SK-N-SH treated with all-trans-retinoic acid at 6 μM for 48 hours (cell line): ENCODE data around the gene PLEKHN1.
"Not testable (repeated sequence)": the region's sequence is repeated elsewhere in the genome, so short reads cannot be mapped to it uniquely, and the experiment has no call there.

ENCODE experiments used
- BACH2 ChIP-seq: fragments of 250-450 bp; sonication (Bioruptor Pico); IDR thresholded peaks from 2 replicates; pipeline ENCODE4 v1.9.0; 2021; ENCODE audit warnings: mild to moderate bottlenecking, borderline replicate concordance
- TOX ChIP-seq: fragments of 250-450 bp; sonication (Bioruptor Pico); IDR thresholded peaks from 2 replicates; pipeline ENCODE4 v1.8.0; 2021; ENCODE audit warnings: mild to moderate bottlenecking, moderate library complexity, borderline replicate concordance
- ZFP30 ChIP-seq: fragments of 450-650 bp; formaldehyde crosslinking; IDR thresholded peaks from 2 replicates; pipeline ENCODE4 v1.5.0; 2022; ENCODE audit warnings: mild to moderate bottlenecking, moderate library complexity
- TF ChIP-seq, protein P1 (sequence below): fragments of 250-450 bp; sonication (Bioruptor Pico); IDR thresholded peaks from 2 replicates; pipeline ENCODE4 v1.5.0; 2020; ENCODE audit warnings: mild to moderate bottlenecking, moderate library complexity

DNA sequence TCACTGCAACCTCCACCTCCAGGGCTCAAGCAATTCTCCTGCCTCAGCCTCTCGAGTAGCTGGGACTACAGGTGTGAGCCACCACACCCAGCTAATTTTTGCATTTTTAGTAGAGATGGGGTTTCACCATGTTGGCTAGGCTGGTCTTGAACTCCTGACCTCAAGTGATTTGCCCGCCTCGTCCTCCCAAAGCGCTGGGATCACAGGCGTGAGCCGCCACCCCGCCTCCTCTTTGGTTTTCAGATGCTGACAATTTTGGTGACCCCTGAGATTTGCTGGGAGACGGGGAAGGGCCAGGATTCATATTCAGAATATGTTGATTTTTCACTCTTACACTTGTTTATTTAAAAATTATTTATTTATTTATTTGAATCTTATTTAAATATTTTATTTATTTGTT, 43.8 kb downstream of the PLEKHN1 start:
- not testable (repeated sequence) for TF ChIP-seq ZFP30, TOX, BACH2
- TF ChIP-seq, protein P1, sequence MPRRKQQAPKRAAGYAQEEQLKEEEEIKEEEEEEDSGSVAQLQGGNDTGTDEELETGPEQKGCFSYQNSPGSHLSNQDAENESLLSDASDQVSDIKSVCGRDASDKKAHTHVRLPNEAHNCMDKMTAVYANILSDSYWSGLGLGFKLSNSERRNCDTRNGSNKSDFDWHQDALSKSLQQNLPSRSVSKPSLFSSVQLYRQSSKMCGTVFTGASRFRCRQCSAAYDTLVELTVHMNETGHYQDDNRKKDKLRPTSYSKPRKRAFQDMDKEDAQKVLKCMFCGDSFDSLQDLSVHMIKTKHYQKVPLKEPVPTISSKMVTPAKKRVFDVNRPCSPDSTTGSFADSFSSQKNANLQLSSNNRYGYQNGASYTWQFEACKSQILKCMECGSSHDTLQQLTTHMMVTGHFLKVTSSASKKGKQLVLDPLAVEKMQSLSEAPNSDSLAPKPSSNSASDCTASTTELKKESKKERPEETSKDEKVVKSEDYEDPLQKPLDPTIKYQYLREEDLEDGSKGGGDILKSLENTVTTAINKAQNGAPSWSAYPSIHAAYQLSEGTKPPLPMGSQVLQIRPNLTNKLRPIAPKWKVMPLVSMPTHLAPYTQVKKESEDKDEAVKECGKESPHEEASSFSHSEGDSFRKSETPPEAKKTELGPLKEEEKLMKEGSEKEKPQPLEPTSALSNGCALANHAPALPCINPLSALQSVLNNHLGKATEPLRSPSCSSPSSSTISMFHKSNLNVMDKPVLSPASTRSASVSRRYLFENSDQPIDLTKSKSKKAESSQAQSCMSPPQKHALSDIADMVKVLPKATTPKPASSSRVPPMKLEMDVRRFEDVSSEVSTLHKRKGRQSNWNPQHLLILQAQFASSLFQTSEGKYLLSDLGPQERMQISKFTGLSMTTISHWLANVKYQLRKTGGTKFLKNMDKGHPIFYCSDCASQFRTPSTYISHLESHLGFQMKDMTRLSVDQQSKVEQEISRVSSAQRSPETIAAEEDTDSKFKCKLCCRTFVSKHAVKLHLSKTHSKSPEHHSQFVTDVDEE (CRISPR knock-in tag): not testable (repeated sequence)
